B cell (primary cell): Measurements from ENCODE around the gene FYN.

ENCODE experiments used
- EZH2 ChIP-seq: IDR thresholded peaks from 2 replicates; pipeline ENCODE4 v1.6.1; 2012; ENCODE audit warnings: borderline replicate concordance, low read depth, mild to moderate bottlenecking, moderate library complexity, low read length; ENCODE audit not compliant: insufficient read depth, poor library complexity, severe bottlenecking
- TF ChIP-seq, protein P1 (sequence below): fragments of 200-600 bp; IDR thresholded peaks from one replicate; pipeline ENCODE4 v1.8.0; 2022; ENCODE audit warnings: antibody characterized with exemption, mild to moderate bottlenecking

DNA sequence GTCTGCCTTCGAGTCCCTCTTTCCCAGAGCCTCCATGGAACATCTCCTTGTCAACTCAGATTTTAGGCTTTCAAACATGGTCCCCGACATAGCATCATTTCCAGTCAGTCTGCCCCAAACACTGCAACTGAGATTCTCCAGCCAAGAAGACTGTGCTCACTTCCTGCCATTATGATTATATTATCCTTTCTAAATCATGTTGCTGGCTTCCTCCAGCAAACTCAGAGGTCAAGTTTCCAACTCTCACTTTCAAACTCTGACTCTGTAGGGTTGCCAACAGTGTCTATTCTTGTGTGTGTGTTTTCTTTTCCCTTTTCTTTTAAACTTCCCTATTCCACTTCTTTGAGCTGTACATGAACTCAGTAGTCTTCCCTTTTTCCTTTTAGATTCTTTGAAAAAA is 206.4 kb downstream of the FYN start:
- TF ChIP-seq, protein P1, sequence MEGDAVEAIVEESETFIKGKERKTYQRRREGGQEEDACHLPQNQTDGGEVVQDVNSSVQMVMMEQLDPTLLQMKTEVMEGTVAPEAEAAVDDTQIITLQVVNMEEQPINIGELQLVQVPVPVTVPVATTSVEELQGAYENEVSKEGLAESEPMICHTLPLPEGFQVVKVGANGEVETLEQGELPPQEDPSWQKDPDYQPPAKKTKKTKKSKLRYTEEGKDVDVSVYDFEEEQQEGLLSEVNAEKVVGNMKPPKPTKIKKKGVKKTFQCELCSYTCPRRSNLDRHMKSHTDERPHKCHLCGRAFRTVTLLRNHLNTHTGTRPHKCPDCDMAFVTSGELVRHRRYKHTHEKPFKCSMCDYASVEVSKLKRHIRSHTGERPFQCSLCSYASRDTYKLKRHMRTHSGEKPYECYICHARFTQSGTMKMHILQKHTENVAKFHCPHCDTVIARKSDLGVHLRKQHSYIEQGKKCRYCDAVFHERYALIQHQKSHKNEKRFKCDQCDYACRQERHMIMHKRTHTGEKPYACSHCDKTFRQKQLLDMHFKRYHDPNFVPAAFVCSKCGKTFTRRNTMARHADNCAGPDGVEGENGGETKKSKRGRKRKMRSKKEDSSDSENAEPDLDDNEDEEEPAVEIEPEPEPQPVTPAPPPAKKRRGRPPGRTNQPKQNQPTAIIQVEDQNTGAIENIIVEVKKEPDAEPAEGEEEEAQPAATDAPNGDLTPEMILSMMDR: no peak
- TF ChIP-seq EZH2: no peak
